ENCODE data around the gene ARID3C. TPM values are rescaled to one million over a fixed set of nuclear protein-coding genes. Genes with fewer than 3 reads are reported as not detected.

ARID3C gene
- total RNA-seq, 2 experiments from 2014 or later: 0.25 to 0.34 TPM

GRCh38 chr9:34652602-34653000 lies 23.7 kb upstream of the ARID3C start:
- intact Hi-C loops (cut with DNase I, micrococcal nuclease): no loop called here
- no peaks in the 10 kb centered on the region for H3K9me3 ChIP-seq (ENCODE audit: control insufficient read depth in 1 of 2, insufficient read depth in 1 of 2, low read length in 2 of 2)
- peaks cover 41% of the 10 kb centered on the region for H3K36me3 ChIP-seq (ENCODE audit: insufficient read depth, low read length)
- no peak for ATAC-seq (ENCODE audit: poor library complexity)
- ChIA-PET CTCF (interaction anchor here (1.0 kb wide), 1 partner anchor 19 kb away, joined by 3 read pairs; no protein-coding TSS in a partner anchor), POLR2A (no interaction called here)
- H3K4me1 ChIP-seq (ENCODE audit: insufficient read depth, low read length): peaks cover 48% of the 10 kb centered on the region
- no peak overlapping the region for H3K27ac ChIP-seq (ENCODE audit: low read depth in 1 of 2, low read length in 2 of 2)
- no peak overlapping the region for H3K4me3 ChIP-seq (ENCODE audit: low read length)
- peak overlapping the region; percentile 9 for H3K27ac Mint-ChIP-seq
- no peak for TF ChIP-seq CTCF (IDR thresholded peaks at IDR 0.05)
- no peak for DNase-seq
- no peaks in the 10 kb centered on the region for H3K9me3 Mint-ChIP-seq
- H3K27me3 Mint-ChIP-seq: no peaks in the 10 kb centered on the region
- peaks cover 40% of the 10 kb centered on the region for H3K4me1 Mint-ChIP-seq (ENCODE audit: low read depth)
- no peaks in the 10 kb centered on the region for H3K27me3 ChIP-seq (ENCODE audit: control insufficient read depth in 1 of 2, insufficient read depth in 2 of 2, low read length in 2 of 2)
- peak overlapping the region; percentile 12 for H3K4me3 Mint-ChIP-seq
- peaks cover 40% of the 10 kb centered on the region for H3K36me3 Mint-ChIP-seq (ENCODE audit: low read depth)

- H3K27me3 ChIP-seq (ENCODE audit: control insufficient read depth in 1 of 2, insufficient read depth in 2 of 2, low read length in 2 of 2): no peaks in the 10 kb centered on the region
- no peak for TF ChIP-seq CTCF (IDR thresholded peaks at IDR 0.05)
- H3K36me3 Mint-ChIP-seq (ENCODE audit: low read depth): peaks cover 46% of the 10 kb centered on the region
- no peak within 1 kb of the TSS for H3K27ac ChIP-seq (ENCODE audit: low read depth in 1 of 2, low read length in 2 of 2)
- H3K27ac Mint-ChIP-seq: peak within 1 kb of the TSS; percentile 44
- DNase-seq: peak in 8 of 14 experiments; percentile 36 to 70 (median 48)
- H3K4me1 ChIP-seq (ENCODE audit: insufficient read depth, low read length): peaks cover 52% of the 10 kb centered on the region
- H3K9me3 ChIP-seq (ENCODE audit: control insufficient read depth in 1 of 2, insufficient read depth in 1 of 2, low read length in 2 of 2): no peaks in the 10 kb centered on the region
- H3K4me3 Mint-ChIP-seq: peak within 1 kb of the TSS; percentile 12
- H3K4me1 Mint-ChIP-seq (ENCODE audit: low read depth): peaks cover 46% of the 10 kb centered on the region
- peak; percentile 78 for ATAC-seq (ENCODE audit: poor library complexity)
- no peaks in the 10 kb centered on the region for H3K27me3 Mint-ChIP-seq
- CTCF ChIA-PET: interaction anchor here (1.0 kb wide), 1 partner anchor 18 kb away, joined by 3 read pairs; no protein-coding TSS in a partner anchor
- no peak within 1 kb of the TSS for H3K4me3 ChIP-seq (ENCODE audit: low read length)
- peaks cover 41% of the 10 kb centered on the region for H3K36me3 ChIP-seq (ENCODE audit: insufficient read depth, low read length)
- intact Hi-C loops (cut with DNase I, micrococcal nuclease): no loop called here
- POLR2A ChIA-PET: no interaction called here
- H3K9me3 Mint-ChIP-seq: no peaks in the 10 kb centered on the region
These were observed 23.2 kb upstream of the ARID3C start, which contains the start of gene IL11RA for GRCh38 chr9:34651876-34652601. Gene IL11RA, plus strand, starts transcription at chr9:34652185. Its CDS starts 3,033 bp downstream, at chr9:34655218.

- DNase-seq: no peak
- no peak for ATAC-seq (ENCODE audit: poor library complexity)
- H3K36me3 Mint-ChIP-seq (ENCODE audit: low read depth): peaks cover 53% of the 10 kb centered on the region
- Histone ChIP-seq H3K4me1 (ENCODE audit: insufficient read depth, low read length) (peaks cover 54% of the 10 kb centered on the region), H3K36me3 (ENCODE audit: insufficient read depth, low read length) (peaks cover 41% of the 10 kb centered on the region), H3K27ac (ENCODE audit: low read depth in 1 of 2, low read length in 2 of 2) (no peak overlapping the region), H3K4me3 (ENCODE audit: low read length) (no peak overlapping the region), H3K9me3 (ENCODE audit: control insufficient read depth in 1 of 2, insufficient read depth in 1 of 2, low read length in 2 of 2) (no peaks in the 10 kb centered on the region), H3K27me3 (ENCODE audit: control insufficient read depth in 1 of 2, insufficient read depth in 2 of 2, low read length in 2 of 2) (no peaks in the 10 kb centered on the region)
- intact Hi-C loops (cut with DNase I, micrococcal nuclease): no loop called here
- peak overlapping the region; percentile 44 for H3K27ac Mint-ChIP-seq
- no peak for TF ChIP-seq CTCF (IDR thresholded peaks at IDR 0.05)
- H3K9me3 Mint-ChIP-seq: no peaks in the 10 kb centered on the region
- ChIA-PET CTCF (no interaction called here), POLR2A (no interaction called here)
- H3K4me1 Mint-ChIP-seq (ENCODE audit: low read depth): peaks cover 53% of the 10 kb centered on the region
- H3K27me3 Mint-ChIP-seq: no peaks in the 10 kb centered on the region
- H3K4me3 Mint-ChIP-seq: no peak overlapping the region
These were observed 22.5 kb upstream of the ARID3C start for GRCh38 chr9:34651321-34651720.

Data from CD4-positive, alpha-beta T cell (primary cell).